Mesothelial cell of epicardium (in vitro differentiated cells): ENCODE results near the gene GPC6. TPM values are rescaled to one million over a fixed set of nuclear protein-coding genes. Genes with fewer than 3 reads are reported as not detected.
A peak's percentile ranks its signal among the peaks of the same experiment; 100 is the strongest.

Source experiments
- DNase-seq, 2 experiments: peaks; one replicate each; pipeline ENCODE4 v3.0.0; 2021; ENCODE audit warnings: low spot score in 2 of 2; ENCODE audit not compliant: unreplicated experiment in 2 of 2
- H3K27ac Mint-ChIP-seq: 2 replicates; pipeline ENCODE4 v1.8.0; 2021; ENCODE audit warnings: mixed read lengths
- H3K27me3 Mint-ChIP-seq: 2 replicates; pipeline ENCODE4 v1.8.0; 2021; ENCODE audit warnings: low read depth, mixed read lengths
- H3K36me3 Mint-ChIP-seq: 2 replicates; pipeline ENCODE4 v1.8.0; 2021; ENCODE audit warnings: mixed read lengths
- H3K4me1 Mint-ChIP-seq: 2 replicates; pipeline ENCODE4 v1.8.0; 2021; ENCODE audit warnings: mixed read lengths
- H3K4me3 Mint-ChIP-seq: 2 replicates; pipeline ENCODE4 v1.8.0; 2021; ENCODE audit warnings: mild to moderate bottlenecking, moderate library complexity, mixed read lengths
- H3K9me3 Mint-ChIP-seq: 2 replicates; pipeline ENCODE4 v1.8.0; 2021; ENCODE audit warnings: mixed read lengths
- total RNA-seq: library from RNA; stranded (reverse); gene quantifications from 3 replicates; pipeline ENCODE4 v1.2.1, GENCODE V29; 2021
- TF ChIP-seq, protein P1 (sequence below): fragments of 200-600 bp; sonication (generic); IDR thresholded peaks from one replicate; pipeline ENCODE4 v1.5.0; 2021; ENCODE audit warnings: antibody characterized with exemption; ENCODE audit not compliant: unreplicated experiment

Gene GPC6
- total RNA-seq, 1 donor from 2014 or later = 112 TPM

DNA sequence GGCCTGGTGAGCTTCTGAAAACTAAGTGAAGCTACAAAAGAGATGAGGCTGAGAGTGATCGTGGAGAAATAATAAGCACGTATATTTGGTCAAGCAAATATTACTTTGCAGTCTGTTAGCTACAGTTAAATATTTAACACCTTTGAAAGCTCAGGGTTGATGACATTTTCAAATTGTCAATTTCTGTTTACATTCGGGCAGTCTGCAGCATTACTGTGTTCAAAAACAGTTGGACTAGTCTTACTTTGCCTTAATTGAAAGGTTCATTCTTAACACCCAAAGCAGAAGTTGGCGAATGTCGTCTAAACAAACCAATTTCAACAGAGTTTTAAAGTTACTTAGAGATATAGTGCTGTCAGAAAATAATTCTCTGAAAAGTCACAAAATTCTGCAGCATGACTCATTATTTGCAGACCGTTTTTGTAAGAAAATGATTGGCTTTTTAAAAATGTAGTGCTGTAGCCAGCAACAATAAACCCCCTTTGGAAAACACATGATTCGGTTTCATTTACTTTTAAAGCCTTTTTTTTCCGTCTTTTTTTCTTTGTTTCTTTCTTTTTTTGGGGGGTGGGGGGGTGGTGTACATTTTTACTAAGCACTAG, 549.0 kb downstream of the GPC6 start:
- H3K27me3 Mint-ChIP-seq = no peaks in the 10 kb centered on the region
- H3K4me3 Mint-ChIP-seq = no peak overlapping the region
- peaks cover 33% of the 10 kb centered on the region for H3K4me1 Mint-ChIP-seq
- peaks cover 4% of the 10 kb centered on the region for H3K9me3 Mint-ChIP-seq
- no peak for DNase-seq
- H3K36me3 Mint-ChIP-seq = no peaks in the 10 kb centered on the region
- TF ChIP-seq, protein P1, sequence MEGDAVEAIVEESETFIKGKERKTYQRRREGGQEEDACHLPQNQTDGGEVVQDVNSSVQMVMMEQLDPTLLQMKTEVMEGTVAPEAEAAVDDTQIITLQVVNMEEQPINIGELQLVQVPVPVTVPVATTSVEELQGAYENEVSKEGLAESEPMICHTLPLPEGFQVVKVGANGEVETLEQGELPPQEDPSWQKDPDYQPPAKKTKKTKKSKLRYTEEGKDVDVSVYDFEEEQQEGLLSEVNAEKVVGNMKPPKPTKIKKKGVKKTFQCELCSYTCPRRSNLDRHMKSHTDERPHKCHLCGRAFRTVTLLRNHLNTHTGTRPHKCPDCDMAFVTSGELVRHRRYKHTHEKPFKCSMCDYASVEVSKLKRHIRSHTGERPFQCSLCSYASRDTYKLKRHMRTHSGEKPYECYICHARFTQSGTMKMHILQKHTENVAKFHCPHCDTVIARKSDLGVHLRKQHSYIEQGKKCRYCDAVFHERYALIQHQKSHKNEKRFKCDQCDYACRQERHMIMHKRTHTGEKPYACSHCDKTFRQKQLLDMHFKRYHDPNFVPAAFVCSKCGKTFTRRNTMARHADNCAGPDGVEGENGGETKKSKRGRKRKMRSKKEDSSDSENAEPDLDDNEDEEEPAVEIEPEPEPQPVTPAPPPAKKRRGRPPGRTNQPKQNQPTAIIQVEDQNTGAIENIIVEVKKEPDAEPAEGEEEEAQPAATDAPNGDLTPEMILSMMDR = no peak
- peak overlapping the region; percentile 37 for H3K27ac Mint-ChIP-seq

DNA sequence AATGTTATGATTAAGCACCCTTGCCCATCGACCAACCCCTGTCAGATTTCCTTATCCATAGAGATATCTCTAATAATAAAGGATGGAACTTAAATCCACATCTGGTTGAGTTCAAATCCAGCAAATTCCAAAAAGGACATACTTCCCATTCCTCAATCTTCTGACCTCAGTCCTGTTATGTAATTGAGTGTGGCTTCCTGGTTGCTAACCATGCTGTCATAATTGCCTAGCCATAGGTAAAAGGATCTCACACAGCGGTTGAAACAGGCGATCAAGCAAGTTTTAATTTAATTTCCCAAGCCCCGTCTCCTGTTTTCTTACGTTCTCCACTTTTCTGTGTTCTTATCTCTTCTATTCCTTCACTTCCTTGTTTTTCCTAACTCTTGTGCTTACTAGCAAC, 550.3 kb downstream of the GPC6 start:
- peaks cover 20% of the 10 kb centered on the region for H3K4me1 Mint-ChIP-seq
- TF ChIP-seq, protein P1 = no peak
- DNase-seq = no peak
- no peaks in the 10 kb centered on the region for H3K27me3 Mint-ChIP-seq
- peaks cover 4% of the 10 kb centered on the region for H3K9me3 Mint-ChIP-seq
- no peak overlapping the region for H3K4me3 Mint-ChIP-seq
- peak overlapping the region; percentile 57 for H3K27ac Mint-ChIP-seq
- no peaks in the 10 kb centered on the region for H3K36me3 Mint-ChIP-seq

DNA sequence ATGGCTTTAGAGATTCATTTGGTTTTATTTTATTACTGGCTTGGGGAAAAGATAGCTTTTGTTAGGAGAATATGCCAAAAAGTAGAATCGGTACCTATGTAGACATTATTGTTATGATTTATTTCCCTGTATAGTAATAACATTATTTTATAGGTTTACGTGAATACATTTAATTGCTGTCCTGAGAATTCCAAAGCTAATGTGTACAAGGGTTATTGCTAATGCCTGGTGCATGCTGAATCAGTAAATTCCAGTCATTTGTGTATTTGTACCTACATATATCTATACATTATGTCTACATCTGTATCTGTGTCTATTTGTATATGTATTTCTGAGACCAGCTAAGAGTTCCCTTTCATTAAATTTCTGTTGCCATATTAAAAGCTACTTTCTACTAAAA, 550.9 kb downstream of the GPC6 start:
- Mint-ChIP-seq H3K9me3 (peaks cover 4% of the 10 kb centered on the region), H3K36me3 (no peaks in the 10 kb centered on the region), H3K27ac (peak overlapping the region; percentile 57), H3K4me3 (no peak overlapping the region), H3K27me3 (no peaks in the 10 kb centered on the region), H3K4me1 (peaks cover 14% of the 10 kb centered on the region)
- no peak for DNase-seq
- TF ChIP-seq, protein P1 = no peak

DNA sequence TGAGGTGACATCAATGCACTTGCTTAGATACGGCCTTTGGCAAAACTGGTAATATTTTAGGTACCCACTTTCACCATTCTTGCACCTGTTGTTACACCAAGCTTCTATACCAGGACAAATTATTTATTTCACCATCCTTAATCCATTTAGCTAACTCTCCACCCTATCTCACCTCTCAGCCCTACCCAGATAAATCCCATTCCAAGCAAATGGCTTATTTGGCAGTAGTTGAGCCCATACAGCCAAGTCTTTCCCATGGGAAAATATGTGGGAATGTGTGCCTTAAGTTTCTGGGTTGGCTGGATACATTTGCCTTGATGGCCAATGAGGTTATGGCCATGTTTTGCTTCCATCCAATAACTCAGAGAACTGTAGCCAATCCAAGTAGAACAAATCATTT, 551.9 kb downstream of the GPC6 start:
- H3K4me1 Mint-ChIP-seq = peaks cover 11% of the 10 kb centered on the region
- TF ChIP-seq, protein P1 = no peak

DNA sequence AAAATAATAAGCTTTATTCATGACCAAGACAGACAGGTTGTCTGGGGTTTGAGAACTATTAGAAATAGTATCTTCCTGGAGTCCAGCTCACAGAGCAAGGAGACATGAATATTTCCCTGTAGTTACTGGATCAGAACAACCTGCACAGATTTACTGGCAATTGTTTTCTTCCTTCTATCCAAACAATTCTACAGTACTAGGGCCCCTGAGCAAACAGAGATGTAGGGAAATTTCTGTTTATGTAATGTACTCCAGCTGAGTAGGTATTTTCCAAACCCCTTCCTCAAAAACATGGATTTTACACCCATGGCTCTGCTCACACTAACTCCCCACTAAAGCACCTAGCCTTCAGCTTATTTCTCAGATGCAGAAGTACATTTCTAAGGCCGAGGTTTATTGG, 557.6 kb downstream of the GPC6 start:
- no peak for DNase-seq
- peaks cover 6% of the 10 kb centered on the region for H3K36me3 Mint-ChIP-seq
- H3K4me1 Mint-ChIP-seq = peaks cover 4% of the 10 kb centered on the region
- TF ChIP-seq, protein P1 = no peak
- no peak overlapping the region for H3K27ac Mint-ChIP-seq
- H3K27me3 Mint-ChIP-seq = no peaks in the 10 kb centered on the region
- H3K4me3 Mint-ChIP-seq = no peak overlapping the region
- peaks cover 8% of the 10 kb centered on the region for H3K9me3 Mint-ChIP-seq

More for the DNA sequence above, 551.9 kb downstream of the GPC6 start:
- Mint-ChIP-seq H3K27ac (no peak overlapping the region), H3K9me3 (peaks cover 9% of the 10 kb centered on the region), H3K4me3 (no peak overlapping the region), H3K36me3 (peaks cover 4% of the 10 kb centered on the region), H3K27me3 (no peaks in the 10 kb centered on the region)
- DNase-seq = no peak
